GM12892 (cell line): Measurements from ENCODE around the gene KRTAP5-3. TPM values are rescaled to one million over a fixed set of nuclear protein-coding genes. Genes with fewer than 3 reads are reported as not detected.

Experiments
- DNase-seq: peaks from one replicate; pipeline ENCODE4 v3.0.0; 2011; ENCODE audit not compliant: insufficient read length
- FAIRE-seq: peaks from 2 replicates; lab custom pipeline; 2011; peaks lifted over from hg19 to GRCh38; lab: Jason Lieb, UNC
- POLR2A ChIP-seq: IDR thresholded peaks from 2 replicates; pipeline ENCODE4 v1.6.1; 2011; ENCODE audit warnings: low read depth, low read length, control low read depth
- POLR2AphosphoS5 ChIP-seq: IDR thresholded peaks from 2 replicates; pipeline ENCODE4 v1.6.1; 2011; ENCODE audit warnings: low read depth, low read length, control low read depth
- TAF1 ChIP-seq: IDR thresholded peaks from 2 replicates; pipeline ENCODE4 v1.6.1; 2011; ENCODE audit warnings: low read depth, mild to moderate bottlenecking, control low read depth, low read length, borderline replicate concordance
- polyA plus RNA-seq: library from polyadenylated mRNA; unstranded; fragments of >200 nt; gene quantifications from one replicate; pipeline ENCODE4 v1.2.1, GENCODE V29; 2012; ENCODE audit warnings: missing spikeins, inconsistent platforms; ENCODE audit not compliant: missing spikeins

KRTAP5-3 gene
- polyA plus RNA-seq: not detected

DNA sequence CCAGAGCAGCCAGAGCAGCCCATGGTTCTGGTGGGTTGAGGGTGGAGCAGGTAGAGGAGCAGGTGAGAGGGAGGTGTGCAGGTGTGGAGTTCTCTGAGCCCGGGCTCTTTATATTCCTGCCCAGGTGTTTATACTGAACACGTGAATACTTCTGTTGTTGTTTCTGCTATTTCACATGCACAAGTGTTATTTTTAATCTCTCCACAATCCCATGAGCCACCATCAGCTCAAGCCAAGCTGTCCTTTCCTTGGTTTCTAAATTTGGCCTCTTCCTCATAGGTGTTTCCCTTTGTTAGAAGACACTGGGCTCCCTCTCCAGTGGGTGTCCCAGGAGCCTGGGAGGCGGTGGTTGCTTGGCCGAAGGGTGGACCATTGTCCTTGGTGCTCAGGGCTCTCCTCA, at the start of gene KRTAP5-3:
TSS of gene KRTAP5-3 (minus strand) at position 101 of the 400 bp plus-strand sequence. CDS start at position 23, 78 bp downstream.
- DNase-seq: no peak
- no peak for TF ChIP-seq POLR2AphosphoS5
- no peak for TF ChIP-seq POLR2A
- no peak for TF ChIP-seq TAF1
- no peak for FAIRE-seq

GRCh38 chr11:1656670-1657069, 48.4 kb upstream of the KRTAP5-3 start:
- no peak for FAIRE-seq
- no peak for DNase-seq
- no peak for TF ChIP-seq POLR2A
- no peak for TF ChIP-seq TAF1
- no peak for TF ChIP-seq POLR2AphosphoS5

- TF ChIP-seq TAF1: no peak
- no peak for TF ChIP-seq POLR2AphosphoS5
- TF ChIP-seq POLR2A: no peak
- no peak for FAIRE-seq
- no peak for DNase-seq
Measured at GRCh38 chr11:1656061-1656441, 47.8 kb upstream of the KRTAP5-3 start.

GRCh38 chr11:1655168-1656060, 47.2 kb upstream of the KRTAP5-3 start:
- FAIRE-seq (no peak), DNase-seq (no peak)
- TF ChIP-seq TAF1 (no peak), POLR2A (no peak), POLR2AphosphoS5 (no peak)

- DNase-seq (no peak), FAIRE-seq (peak; percentile 24)
- no peak for TF ChIP-seq POLR2A
- no peak for TF ChIP-seq TAF1
- no peak for TF ChIP-seq POLR2AphosphoS5
Measured at GRCh38 chr11:1654388-1655167, 46.3 kb upstream of the KRTAP5-3 start.

GRCh38 chr11:1653541-1654387, 45.5 kb upstream of the KRTAP5-3 start:
- FAIRE-seq (no peak), DNase-seq (no peak)
- TF ChIP-seq POLR2A (no peak), POLR2AphosphoS5 (no peak), TAF1 (no peak)

- TF ChIP-seq POLR2AphosphoS5 (no peak), TAF1 (no peak), POLR2A (no peak)
- DNase-seq (peak; percentile 90), FAIRE-seq (peak; percentile 96)
Measured at GRCh38 chr11:1652771-1653540, 44.7 kb upstream of the KRTAP5-3 start.

GRCh38 chr11:1652442-1652770, 44.1 kb upstream of the KRTAP5-3 start:
- FAIRE-seq (no peak), DNase-seq (no peak)
- TF ChIP-seq POLR2AphosphoS5 (no peak), POLR2A (no peak), TAF1 (no peak)

DNA sequence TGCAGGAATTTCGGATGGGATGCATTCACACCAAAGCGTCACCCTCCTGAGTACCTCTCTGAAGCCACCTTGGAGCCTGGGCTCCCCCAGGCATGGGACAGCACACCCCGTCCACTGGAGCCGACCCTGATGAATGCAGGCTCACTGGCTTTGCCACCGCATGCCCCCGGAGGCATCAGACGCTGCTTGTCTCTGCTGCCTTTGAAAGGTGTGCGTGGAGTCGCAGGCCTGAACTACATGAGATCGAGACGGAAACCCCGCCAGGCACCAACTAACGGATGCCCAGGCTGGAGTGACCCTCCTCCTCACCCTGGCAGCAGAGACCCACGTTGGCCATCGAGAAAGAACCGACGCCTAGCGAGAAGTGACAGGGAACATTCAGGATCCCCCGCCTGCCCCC, 43.8 kb upstream of the KRTAP5-3 start:
- no peak for DNase-seq
- FAIRE-seq: no peak
- TF ChIP-seq POLR2A (no peak), TAF1 (no peak), POLR2AphosphoS5 (no peak)

DNA sequence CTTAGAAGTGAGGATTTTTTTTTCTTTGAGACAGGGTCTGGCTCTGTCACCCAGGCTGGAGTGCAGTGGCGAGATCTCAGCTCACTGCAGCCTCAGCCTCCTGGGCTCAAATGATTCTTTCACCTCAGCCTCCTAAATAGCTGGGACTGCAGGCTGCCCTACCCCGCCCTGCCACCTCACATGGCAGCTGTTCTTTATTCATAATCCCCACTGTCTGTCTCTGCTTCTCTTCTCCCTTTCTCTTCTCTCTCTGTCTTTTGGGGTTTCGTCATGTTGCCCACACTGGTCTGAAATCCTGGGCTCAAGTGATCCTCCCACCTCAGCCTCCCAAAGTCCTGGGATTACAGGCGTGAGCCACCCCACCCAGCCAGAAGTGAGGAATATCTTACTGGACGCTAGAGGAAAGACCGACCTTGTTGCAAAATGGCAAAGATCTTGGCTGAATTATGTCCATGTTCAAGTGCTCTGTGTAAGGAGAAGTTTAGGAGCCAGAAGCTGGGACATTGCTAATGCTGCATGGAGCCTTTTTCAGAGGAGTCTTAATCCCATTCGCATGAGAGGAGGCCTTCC, 43.2 kb upstream of the KRTAP5-3 start:
- TF ChIP-seq POLR2AphosphoS5 (no peak), POLR2A (no peak), TAF1 (no peak)
- no peak for DNase-seq
- FAIRE-seq: no peak

- DNase-seq: no peak
- TF ChIP-seq POLR2AphosphoS5 (no peak), TAF1 (no peak), POLR2A (no peak)
- no peak for FAIRE-seq
Measured at GRCh38 chr11:1650918-1651262, 42.6 kb upstream of the KRTAP5-3 start.
